DMS153 treated with DMSO at 0.1 percent for 48 hours (cell line): ENCODE results near the gene DEXI.

Experiments used
- DNase-seq: peaks from one replicate; lab custom pipeline; 2025; ENCODE audit not compliant: unreplicated experiment; lab: John Stamatoyannopoulos, UW

The DEXI gene

DNA sequence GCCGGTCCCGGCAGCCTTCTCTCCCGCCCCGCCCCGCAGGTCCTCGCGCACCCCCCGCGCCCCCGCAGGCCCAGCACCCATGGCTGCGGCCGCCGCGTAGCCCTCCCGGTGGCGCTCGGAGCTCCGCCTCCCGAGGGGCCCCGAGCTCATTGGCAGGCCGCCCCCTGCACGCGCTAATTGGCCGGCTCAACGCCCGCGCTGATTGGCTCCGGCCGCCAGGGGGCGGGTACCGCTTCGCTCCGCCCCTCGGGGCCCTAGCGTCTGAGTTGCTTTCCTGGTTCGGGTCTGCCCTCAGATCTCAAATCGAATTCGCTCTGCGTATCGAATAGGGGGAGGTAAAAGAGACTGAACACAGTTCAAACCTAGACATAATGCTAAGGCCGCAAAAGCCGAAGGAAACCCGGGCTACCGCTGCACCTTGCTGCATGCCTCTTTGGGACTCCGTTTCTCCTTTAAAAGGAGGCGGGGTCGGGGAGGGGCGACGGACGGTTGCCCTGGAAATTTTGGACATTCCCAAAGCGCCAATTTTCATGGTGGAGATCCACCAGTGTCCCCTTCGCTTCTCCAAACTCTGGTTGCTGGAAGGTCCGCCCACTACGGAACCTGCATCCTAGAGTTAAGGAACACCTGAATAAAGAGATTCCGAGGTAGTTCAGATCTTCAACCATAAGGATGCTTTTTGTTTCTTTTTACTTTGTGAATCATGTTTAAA, at the start of gene DEXI:
Gene DEXI, minus strand, starts transcription at position 117 of the 712 bp plus-strand sequence. CDS start 463 bp downstream, outside the sequence.
- DNase-seq, result peak; percentile 78

DNA sequence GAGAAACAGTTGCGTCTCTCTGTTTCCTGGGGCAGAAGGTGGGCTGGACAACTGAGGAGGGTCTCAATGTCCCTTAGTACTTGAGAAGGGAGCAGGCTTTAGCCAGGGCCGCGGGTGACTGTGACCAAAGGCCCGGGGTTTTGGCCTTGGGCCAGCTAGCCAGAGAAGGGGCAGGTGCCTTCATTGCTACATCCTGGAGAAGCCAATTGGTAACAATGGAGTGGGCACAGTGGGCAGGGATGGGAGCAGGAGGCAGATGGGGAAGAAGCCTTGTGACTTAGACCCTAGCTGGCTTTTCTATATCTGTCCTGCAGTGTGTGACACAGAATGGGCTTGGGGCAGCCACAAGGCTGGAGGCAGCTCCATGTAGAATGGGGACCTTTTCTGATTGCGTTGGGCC, 48.1 kb upstream of the DEXI start:
- DNase-seq, result no peak

DNA sequence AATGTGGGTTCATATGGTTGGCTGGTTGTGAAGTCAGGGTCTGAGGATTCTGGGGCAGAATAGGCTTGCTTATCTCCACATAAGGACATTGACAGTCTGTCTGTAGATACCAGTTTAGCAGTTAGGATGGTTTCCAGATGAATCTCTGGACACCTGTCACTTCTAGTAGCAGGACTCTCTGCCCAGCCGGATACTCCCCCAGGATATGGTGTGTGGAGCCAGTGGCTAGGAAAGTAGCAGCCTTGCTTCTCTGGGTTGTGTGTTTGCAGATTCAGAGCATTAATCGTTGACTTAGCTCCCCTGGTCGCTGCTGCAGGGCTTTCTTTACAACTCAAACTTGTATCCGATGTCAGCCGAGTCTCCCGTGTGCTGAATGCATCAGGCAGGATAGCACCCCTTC, 47.3 kb upstream of the DEXI start:
- no peak for DNase-seq

DNA sequence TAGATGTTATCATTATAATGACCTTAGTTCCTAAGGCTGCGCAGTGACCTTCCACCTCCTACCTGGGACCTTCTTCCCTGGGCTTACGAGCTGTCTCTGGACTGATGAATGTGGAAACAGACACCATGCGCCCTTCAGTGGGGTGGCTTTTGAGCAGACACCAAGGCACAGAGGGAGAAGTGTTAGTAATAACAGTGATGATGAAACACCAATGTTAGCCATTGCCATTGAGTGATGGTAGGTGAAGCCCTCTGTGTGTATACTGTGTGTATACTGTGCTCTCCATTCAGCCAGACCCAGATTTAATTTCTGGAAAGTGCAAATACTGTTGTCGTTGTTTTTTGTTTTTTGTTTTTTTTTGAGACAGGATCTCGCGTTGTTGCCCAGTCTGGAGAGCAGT, 46.6 kb upstream of the DEXI start:
- DNase-seq, result no peak

DNA sequence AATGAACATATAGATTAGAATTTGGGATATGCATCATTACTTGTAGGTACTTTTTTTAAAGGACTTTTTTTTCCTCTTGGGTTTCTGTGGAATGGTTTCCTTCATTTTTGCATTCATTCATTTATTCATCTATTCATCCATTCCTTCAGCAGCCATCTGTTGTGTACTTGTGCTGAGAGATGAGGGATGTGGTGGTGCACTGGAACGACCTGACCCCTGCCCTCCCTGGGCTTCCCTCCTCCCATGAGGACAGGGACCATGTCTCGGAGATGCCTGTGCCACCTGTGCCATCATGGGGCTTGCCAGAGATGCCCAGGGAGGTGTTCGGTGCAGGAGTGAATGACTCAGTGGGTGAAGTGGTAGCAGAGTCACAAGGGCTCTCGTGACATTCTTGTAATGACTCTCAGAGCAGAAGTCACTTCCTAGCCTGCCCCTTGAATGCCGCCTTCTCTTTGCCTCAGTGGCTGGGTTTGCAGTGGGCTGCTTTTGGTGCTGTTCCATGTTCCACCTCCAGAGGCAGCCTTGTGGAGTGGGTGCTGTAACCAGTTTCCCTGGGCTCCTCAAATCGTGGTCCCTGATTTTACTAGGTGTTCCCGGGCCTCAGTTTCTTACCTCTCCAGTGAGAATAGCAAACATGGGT, 46.0 kb upstream of the DEXI start:
- no peak for DNase-seq

DNA sequence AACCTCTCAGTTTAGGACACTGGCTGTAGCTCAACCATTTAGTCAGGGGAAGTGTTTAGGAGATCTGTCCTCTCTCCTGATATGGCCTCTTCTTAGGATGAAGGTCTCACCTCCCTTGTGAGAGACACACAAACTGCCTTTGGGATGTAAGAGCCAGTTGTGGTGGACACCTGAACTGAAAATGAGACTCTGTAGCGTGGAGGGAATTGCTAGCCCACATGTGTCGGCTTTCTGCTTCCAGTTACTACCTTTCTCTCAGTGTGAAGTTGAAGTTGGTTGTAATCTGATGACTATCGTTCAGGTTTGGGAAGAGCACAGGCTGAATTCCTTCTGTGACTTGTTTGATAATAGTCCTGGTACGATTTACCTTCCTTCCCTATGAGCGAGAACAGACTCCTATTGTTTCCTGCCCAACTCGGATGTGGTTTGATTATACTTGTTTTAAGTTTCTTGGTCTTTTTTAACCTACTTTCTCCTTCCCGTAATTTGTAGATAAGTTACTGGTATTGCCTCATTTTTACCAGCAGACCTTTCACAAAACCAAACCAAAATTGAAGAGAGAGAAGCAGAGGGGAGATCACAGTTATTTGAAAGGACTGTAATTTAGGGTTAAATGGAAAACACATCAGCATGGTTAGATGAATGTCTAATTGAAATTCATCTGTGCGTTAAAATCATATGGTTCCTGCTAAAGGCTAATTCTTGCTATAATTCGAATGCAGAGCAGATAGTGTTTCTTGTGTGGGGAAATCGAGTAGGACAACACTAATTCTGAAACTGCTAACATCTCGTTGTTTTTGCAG, 45.3 kb upstream of the DEXI start:
- no peak for DNase-seq

DNA sequence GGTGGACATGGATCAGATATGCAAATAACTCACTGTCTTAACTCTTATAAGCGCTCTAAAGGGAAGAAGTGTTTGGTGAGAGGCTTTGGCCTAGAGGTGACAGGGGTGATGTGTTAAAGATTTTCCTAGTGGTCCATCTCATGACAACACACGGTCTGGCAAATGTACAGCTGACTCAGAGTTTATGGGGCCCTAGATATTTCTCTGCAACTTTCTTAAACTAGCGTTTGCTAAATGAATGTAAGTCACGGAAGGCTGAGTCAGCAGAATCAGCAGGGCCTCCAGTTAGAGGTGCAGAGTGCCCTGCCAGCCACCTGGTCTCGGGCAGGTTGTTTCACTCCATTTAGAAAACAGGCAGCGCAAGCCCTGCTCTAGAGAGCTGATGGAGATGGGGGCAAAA, 42.2 kb upstream of the DEXI start:
- DNase-seq, result no peak

DNA sequence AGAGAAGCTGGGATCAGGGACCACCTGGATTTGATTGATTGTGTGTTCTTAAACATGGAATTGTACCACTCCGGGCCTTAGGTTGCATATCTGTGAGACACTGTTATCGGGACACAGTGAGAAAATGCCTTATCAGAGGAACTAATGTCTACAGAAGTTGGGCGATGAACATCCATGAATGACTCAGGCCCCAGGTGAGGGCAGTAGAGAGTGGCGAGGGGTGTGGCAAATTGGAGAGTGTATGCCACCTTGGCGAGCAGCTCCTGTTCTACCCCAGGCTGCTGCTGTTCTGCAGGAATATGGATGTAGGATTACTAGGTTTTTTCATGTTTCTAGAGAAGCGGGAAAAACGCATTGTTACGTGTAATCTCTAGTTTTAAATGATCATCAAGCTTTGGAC, 40.9 kb upstream of the DEXI start:
- DNase-seq, result no peak

DNA sequence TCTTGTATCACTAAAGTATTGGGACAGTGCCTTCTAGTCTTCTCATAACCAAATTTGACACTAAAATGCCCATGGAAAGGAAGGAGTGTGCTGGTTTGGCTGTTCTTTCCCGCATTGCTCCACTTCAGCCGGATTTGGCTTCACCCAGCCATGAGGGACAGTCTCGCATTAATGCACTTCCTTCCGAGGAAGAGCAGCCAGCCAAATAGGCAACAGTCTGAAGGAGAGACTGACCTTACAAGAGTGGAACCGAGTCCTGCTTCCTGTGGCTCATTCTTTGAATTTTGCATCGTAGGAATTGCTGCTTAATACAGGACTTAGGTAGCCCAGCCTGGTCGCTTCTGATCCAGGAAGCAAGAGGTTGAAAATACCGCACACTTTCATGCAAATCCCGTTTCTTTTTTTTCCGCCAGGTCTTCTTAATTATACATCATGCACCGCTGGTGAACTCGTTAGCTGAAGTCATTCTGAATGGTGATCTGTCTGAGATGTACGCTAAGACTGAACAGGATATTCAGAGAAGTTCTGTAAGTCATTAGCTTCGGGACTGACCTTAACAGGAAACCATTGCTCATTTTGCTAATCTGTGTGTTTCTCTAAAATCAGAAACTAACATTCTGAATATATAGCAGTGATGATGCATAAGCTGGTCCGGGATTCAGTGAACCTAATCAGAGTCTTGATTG, 40.3 kb upstream of the DEXI start:
- DNase-seq, result no peak

DNA sequence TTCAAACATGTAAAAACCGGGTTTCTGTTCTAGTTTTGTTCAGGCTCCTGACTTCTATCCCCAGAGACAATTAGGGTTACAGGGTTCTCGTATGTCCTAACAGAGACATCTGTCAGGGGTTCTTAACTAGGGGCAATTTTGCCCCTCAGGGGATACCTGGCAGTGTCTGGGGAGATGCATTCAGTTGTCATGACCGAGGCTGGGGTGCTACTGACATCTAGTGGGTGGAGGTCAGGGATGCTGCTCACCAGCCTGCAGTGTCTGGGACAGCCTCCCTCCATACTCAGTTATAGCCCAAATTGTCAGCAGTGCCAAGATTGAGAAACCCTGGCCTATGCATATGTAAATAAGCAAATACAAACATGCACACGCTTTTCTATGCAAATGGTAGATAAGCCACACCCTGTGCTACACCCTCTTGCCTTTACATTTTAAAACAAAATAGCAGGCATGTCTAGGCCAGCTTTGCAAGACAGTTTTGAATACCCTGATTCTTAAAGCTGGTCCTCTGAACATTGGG, 39.5 kb upstream of the DEXI start:
- DNase-seq, result no peak

DNA sequence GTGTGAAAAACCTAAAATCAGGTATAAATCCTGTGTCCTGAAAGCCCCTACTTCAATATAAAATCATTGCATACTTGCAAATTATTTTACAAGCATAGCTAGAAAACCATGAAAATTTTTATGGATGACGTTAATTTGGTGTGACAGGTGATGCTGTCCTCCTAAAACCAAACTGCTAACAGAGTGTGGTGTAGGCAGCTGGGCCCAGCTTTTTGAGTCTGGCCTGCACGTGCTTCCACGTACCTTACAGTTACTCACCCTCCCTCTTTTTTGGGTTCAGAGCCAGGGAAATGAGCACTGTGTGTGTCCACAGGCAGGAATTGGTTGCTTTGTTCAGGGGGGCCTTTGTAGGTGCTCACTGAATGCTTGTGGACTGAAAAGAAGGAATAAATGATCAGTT, 38.5 kb upstream of the DEXI start:
- DNase-seq, result no peak

DNA sequence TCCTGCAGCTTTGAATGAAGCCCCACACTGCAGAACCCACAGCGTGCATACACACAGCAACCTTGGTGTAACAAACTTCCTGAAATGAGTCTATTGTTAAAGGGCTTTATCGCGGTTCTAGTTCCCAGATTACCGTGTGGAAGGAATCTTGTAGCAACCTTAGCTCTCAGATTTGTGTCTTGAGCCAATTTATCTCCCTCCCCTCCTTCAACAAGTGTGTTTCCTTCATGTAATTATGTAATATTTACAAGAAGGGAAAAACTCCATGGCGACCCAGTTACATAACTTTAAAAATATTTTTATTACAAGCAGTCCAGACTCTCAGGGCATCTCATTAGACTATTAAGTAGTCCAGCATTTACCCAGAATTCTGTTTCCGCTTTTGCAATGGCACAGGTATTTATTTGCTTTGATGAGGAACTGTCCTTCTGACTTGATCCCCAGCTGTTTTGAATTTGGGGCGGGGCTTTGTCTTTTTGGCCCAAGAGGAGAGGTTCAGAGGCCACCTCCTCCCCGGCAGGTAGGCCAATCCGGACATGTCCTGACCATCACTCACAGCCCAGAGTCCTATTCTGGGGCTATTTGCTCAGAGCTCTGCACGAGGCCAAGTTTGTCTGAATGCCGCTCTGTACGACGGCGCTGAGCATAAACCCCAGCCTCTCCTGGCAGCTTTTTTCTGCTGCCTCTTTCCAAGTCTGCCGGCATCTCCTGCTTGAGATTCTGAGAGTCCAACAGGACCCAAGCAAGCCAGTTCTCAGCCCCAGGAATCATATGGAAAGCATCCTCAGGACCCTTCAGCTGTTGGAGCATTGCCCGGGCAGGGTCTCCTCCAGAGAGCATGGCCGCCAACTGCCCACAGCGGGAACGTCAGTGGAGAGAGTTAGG, 37.7 kb upstream of the DEXI start:
- DNase-seq, result no peak

DNA sequence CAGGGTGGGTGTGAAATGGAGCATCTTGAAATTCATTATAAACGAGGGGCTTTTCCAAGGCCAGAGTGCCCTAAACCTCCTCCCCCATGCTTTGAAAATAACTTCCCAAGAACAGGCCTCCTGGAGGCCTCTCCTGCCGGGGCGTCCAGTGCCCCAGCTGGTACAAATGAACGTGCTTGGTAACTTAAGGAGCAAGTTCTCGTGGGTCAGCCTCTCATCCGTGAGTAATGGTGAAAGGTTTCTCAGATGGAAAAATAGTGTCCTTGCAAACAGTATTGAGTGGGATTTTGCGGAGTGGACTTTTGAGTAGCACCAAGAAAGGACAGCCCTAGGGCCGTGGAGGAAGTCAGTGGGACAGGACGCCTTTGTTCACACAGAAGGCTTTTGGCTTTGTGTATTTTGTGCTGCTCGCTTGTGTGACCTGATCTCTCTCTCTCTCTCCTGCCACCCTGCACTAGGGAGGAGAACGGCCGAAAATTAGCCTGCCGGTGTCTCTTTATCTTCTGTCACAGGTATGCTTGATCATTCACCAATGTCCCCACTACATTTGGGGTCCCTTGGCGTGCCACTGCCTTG, 36.7 kb upstream of the DEXI start:
- no peak for DNase-seq

DNA sequence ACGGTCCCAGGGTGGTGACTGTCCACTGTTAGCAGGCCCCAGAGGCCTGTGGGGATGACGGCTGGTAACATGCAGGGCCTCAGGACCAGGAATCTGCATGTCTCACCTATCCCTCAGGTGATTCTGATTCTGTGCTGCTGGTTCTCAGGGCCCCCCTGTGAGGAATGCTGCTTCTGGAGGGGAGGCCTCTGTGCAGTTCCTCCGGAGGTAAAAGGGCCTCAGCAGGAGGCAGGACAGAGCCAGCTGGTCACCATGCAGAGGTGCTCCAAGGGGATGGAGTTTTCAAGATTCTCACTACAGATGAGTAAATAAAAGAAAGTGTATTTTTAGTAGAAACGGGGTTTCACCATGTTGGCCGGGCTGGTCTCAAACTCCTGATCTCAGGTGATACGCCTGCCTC, 35.9 kb upstream of the DEXI start:
- no peak for DNase-seq

DNA sequence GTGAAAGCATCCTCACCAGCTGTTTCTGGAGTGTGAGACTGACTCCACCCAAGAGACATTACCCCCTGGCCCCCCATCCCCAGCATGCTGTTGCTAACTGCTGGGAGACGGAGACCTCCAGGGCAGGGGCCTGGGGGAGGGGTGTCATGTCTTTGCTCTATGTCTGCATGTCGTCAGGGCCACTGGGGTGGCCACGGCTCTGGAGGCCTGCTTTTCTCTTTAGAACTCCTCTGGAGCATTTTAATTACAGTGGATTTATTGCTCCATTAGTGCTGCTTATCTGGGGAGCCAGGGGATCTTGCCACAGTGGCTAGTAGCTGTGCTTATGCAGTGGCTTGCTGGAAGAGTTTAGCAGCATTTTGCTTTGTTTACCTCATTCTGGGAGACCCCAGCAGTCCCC, 34.4 kb upstream of the DEXI start:
- no peak for DNase-seq

DNA sequence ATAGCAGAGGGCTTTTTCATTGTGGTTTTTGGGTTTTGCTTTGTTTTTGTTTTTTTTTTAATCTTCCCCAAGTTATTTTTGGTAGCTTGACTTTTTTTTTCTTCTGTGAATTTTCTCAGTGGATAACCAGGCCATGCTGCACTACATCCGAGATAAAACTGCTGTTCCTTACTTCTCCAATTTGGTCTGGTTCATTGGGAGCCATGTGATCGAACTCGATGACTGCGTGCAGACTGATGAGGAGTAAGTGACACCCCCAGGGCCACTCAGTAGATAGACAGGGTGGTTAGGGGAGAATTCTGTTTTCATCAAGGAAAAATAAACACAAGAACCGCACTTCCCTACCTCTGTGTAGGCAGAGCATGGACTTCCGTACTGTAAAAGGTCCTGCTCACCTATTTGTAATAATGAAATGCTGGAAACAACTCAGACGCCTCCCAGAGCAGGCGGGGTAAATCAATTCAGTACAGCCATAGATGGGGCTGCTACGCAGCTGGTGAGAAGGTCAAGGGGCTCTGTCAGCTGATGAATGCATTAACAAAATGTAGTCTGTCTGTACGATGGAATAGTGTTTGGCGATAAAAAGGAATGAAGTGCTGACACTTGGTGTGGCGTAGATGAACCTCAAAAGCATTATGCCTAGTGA, 30.7 kb upstream of the DEXI start:
- no peak for DNase-seq

DNA sequence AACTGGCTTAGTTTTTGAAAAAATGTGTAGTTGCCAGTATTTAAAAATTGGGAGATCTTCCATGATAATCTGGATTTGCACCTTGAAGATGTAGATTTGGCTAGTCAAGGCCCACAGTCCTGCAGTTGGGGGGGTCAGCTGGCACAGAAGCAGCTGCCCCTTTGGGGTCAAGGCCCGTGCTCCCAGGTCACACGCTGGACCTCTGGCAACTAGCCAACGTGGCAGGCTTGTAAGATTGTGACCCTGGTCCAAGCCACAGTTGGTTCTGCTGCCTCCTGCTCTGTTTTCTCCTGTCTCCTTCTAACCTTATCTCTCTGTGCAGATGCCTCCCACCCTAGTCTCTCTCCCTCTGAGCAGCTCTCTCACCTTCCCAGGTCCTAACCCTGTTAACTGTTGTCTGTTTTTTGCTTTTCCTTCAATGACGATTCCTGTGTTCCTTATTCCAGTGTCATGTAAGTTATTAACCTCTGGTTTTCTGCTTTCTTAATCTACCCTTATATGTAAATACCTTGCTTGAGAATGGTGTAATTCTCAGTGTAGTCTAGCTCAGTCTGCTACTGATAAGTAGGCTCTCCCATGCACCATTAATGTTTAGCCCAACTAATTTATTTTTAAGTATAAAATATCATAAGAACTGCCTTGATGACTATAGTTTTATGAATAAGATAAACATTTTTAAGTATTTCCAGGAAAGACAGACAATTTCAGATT, 30.0 kb upstream of the DEXI start:
- DNase-seq, result no peak

DNA sequence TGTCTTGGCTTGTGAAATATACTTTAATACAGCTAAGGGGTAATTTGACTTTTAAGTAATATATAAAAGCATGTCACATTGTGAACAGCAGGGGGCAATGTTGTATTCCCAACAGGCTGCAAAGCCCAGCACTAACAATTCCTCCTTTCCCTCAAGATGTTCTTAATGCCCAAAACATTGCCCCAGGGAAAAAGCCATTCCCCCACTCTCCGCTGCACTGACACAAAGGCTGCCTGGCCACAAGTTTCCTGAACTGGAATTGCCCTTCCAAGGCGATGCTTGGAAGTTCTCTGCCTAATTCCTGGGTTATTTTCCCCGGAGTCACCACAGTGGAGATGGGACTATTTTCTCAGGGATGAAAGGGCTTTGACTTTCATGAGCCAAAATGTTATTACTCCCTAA, 29.3 kb upstream of the DEXI start:
- DNase-seq, result peak; percentile 75

DNA sequence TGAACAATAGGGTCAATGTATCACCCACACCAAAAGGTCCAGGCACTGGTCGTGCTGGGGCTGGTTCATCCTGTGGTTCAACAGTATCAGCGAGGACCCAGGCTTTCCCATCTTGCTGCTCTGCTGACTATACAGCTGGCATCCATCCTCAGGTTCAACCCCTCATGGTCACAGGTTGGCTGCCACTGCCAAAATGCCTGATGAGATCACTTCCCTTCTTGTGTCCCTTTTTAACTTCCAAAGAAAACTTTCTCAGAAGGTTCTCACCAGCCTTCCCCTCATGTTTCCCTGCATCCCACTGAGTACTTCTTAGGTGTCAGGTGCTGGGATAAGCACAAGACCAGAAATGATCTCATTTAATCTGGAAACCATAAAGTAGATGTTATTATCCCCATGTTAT, 27.8 kb upstream of the DEXI start:
- no peak for DNase-seq
